IMR-90 (cell line): ENCODE measurements around the gene FANCG. TPM values are rescaled to one million over a fixed set of nuclear protein-coding genes. Genes with fewer than 3 reads are reported as not detected.

Experiments used
- ATAC-seq: fragments of 200-7000 bp; cut with Tn5 transposase; 2 replicates; pipeline ENCODE4 v1.9.1; 2020; ENCODE audit warnings: low read depth, mild to moderate bottlenecking, moderate library complexity
- BruUV-seq: library from RNA; stranded (reverse); fragments of 400-500 nt; replicated peaks from 2 replicates; lab custom pipeline; 2021; lab: Mats Ljungman, UMichigan
- CTCF ChIA-PET: fragments of 300-600 bp; formaldehyde crosslinking; extraction: SDS; loops from one replicate; lab custom pipeline; 2021; ENCODE audit warnings: antibody characterized with exemption; lab: Yijun Ruan, JAX
- POLR2A ChIA-PET: fragments of 300-600 bp; sonication (Branson Sonifier 250); formaldehyde crosslinking; loops from one replicate; lab custom pipeline; 2022; ENCODE audit warnings: antibody characterized with exemption; ENCODE audit not compliant: unreplicated experiment; lab: Charles Lee
- DNase-seq: peaks from one replicate; pipeline ENCODE4 v3.0.0; 2013
- H2AFZ ChIP-seq: replicated peaks from 2 replicates; pipeline ENCODE3; 2013; ENCODE audit warnings: low read length, mild to moderate bottlenecking; ENCODE audit not compliant: poor library complexity
- H2AK5ac ChIP-seq: 2 replicates; pipeline ENCODE4 v1.6.1; 2013; ENCODE audit warnings: low read depth, low read length, inconsistent platforms
- H2AK9ac ChIP-seq: replicated peaks from 2 replicates; pipeline ENCODE3; 2013; ENCODE audit warnings: mild to moderate bottlenecking, low read depth, low read length, moderate library complexity; ENCODE audit not compliant: poor library complexity
- H2BK120ac ChIP-seq: 2 replicates; pipeline ENCODE4 v1.6.1; 2013; ENCODE audit warnings: low read depth, low read length, inconsistent platforms
- H2BK15ac ChIP-seq: 3 replicates; pipeline ENCODE4 v1.6.1; 2013; ENCODE audit warnings: low read depth, low read length, inconsistent platforms
- H2BK20ac ChIP-seq: 2 replicates; pipeline ENCODE4 v1.6.1; 2013; ENCODE audit warnings: low read depth, mild to moderate bottlenecking, inconsistent platforms, low read length, moderate library complexity
- H2BK5ac ChIP-seq: 2 replicates; pipeline ENCODE4 v1.6.1; 2013; ENCODE audit warnings: mild to moderate bottlenecking, low read depth, low read length, inconsistent platforms; ENCODE audit not compliant: poor library complexity, severe bottlenecking
- H3K14ac ChIP-seq: replicated peaks from 2 replicates; pipeline ENCODE4 v1.6.1; 2013; ENCODE audit warnings: low read depth, low read length, inconsistent platforms
- H3K18ac ChIP-seq: 2 replicates; pipeline ENCODE4 v1.6.1; 2013; ENCODE audit warnings: low read depth, low read length, control low read depth
- H3K23ac ChIP-seq: 2 replicates; pipeline ENCODE4 v1.6.1; 2013; ENCODE audit warnings: low read depth, low read length, inconsistent platforms
- H3K27ac ChIP-seq: 2 replicates; pipeline ENCODE4 v1.5.1; 2013; ENCODE audit warnings: mild to moderate bottlenecking, control low read depth, low read length; ENCODE audit not compliant: insufficient read depth
- H3K27me3 ChIP-seq: 2 replicates; pipeline ENCODE4 v1.6.1; 2013; ENCODE audit warnings: low read length; ENCODE audit not compliant: control insufficient read depth, insufficient read depth
- H3K36me3 ChIP-seq: 2 replicates; pipeline ENCODE4 v1.6.1; 2013; ENCODE audit warnings: low read length, mixed read lengths; ENCODE audit not compliant: control insufficient read depth, insufficient read depth
- H3K4ac ChIP-seq: 2 replicates; pipeline ENCODE4 v1.6.1; 2013; ENCODE audit warnings: low read depth, low read length, inconsistent platforms
- H3K4me1 ChIP-seq: 2 replicates; pipeline ENCODE4 v1.6.1; 2013; ENCODE audit warnings: low read length, mixed read lengths; ENCODE audit not compliant: control insufficient read depth, insufficient read depth
- H3K4me2 ChIP-seq: 2 replicates; pipeline ENCODE4 v1.6.1; 2013; ENCODE audit warnings: low read depth, mild to moderate bottlenecking, control low read depth, low read length, moderate library complexity
- H3K4me3 ChIP-seq: 2 replicates; pipeline ENCODE4 v1.5.1; 2013; ENCODE audit warnings: low read depth, mild to moderate bottlenecking, control low read depth, low read length, moderate library complexity; ENCODE audit not compliant: insufficient read depth
- H3K56ac ChIP-seq: 2 replicates; pipeline ENCODE4 v1.6.1; 2013; ENCODE audit warnings: low read length, inconsistent platforms; ENCODE audit not compliant: insufficient read depth; ENCODE audit errors: extremely low read depth
- H3K79me1 ChIP-seq, 2 experiments: 2 replicates each; pipeline ENCODE4 v1.6.1; 2013; ENCODE audit warnings: low read length in 2 of 2, inconsistent platforms in 1 of 2, low read depth in 1 of 2
- H3K9ac ChIP-seq: 2 replicates; pipeline ENCODE4 v1.6.1; 2013; ENCODE audit warnings: low read depth, low read length, control low read depth
- H3K9me1 ChIP-seq: 2 replicates; pipeline ENCODE4 v1.6.1; 2013; ENCODE audit warnings: low read length, inconsistent platforms; ENCODE audit not compliant: insufficient read depth
- H3K9me3 ChIP-seq: 2 replicates; pipeline ENCODE4 v1.6.1; 2013; ENCODE audit warnings: low read length; ENCODE audit not compliant: control insufficient read depth, insufficient read depth
- H4K20me1 ChIP-seq: 2 replicates; pipeline ENCODE4 v1.6.1; 2013; ENCODE audit warnings: low read length, inconsistent platforms; ENCODE audit not compliant: insufficient read depth
- H4K5ac ChIP-seq: 2 replicates; pipeline ENCODE4 v1.6.1; 2013; ENCODE audit warnings: mild to moderate bottlenecking, low read depth, low read length, control low read depth
- H4K8ac ChIP-seq, 2 experiments: 2 replicates each; pipeline ENCODE4 v1.6.1; 2013; ENCODE audit warnings: low read depth in 2 of 2, low read length in 2 of 2, control low read depth in 1 of 2, inconsistent platforms in 1 of 2
- H4K91ac ChIP-seq: 2 replicates; pipeline ENCODE4 v1.6.1; 2013; ENCODE audit warnings: low read depth, low read length, inconsistent platforms; ENCODE audit not compliant: insufficient read depth
- CEBPB ChIP-seq: IDR thresholded peaks from 2 replicates; pipeline ENCODE4 v1.6.1; 2012; ENCODE audit warnings: low read depth, low read length, improper control_type of control experiment
- MAFK ChIP-seq: IDR thresholded peaks from 2 replicates; pipeline ENCODE4 v1.6.1; 2012; ENCODE audit warnings: low read depth, low read length, improper control_type of control experiment
- MAZ ChIP-seq: IDR thresholded peaks from 2 replicates; pipeline ENCODE4 v1.6.1; 2012; ENCODE audit warnings: low read depth, mild to moderate bottlenecking, low read length, improper control_type of control experiment, moderate library complexity, borderline replicate concordance
- SMC3 ChIP-seq: fragments of 150-350 bp; IDR thresholded peaks from 2 replicates; pipeline ENCODE4 v1.6.1; 2016; ENCODE audit warnings: low read depth, mild to moderate bottlenecking, antibody characterized with exemption, low read length, moderate library complexity
- WGBS, 2 experiments: methylation state at CpG; one replicate each; pipeline versions ENCODE4 v1.1.5 to v1.1.7; 2013; ENCODE audit warnings: missing lambda C conversion rate in 2 of 2; ENCODE audit not compliant: insufficient read length in 1 of 2; ENCODE audit errors: extremely low coverage in 2 of 2; 5-methylcytosine and 5-hydroxymethylcytosine counted together
- dilution Hi-C: fragments of 300-500 bp; cut with HindIII; formaldehyde crosslinking; loops from one replicate; pipeline ENCODE4 v1.14.3; 2018; ENCODE audit warnings: low sequenced_read_pairs; ENCODE audit not compliant: unreplicated experiment
- in situ Hi-C: fragments of 300-500 bp; cut with MboI; formaldehyde crosslinking; loops from 3 replicates; pipeline ENCODE4 v1.14.3; 2019; ENCODE audit warnings: low sequenced_read_pairs, inconsistent platforms, mixed read lengths
- intact Hi-C: fragments of 100-400 bp; cut with micrococcal nuclease; formaldehyde crosslinking; loops from 2 replicates; pipeline ENCODE4 v1.10.0; 2022
- polyA plus RNA-seq, 3 experiments: library from polyadenylated mRNA; depleted of rRNA; stranded (reverse); fragments of >200 nt; gene quantifications; 2 replicates each; pipeline ENCODE4 v1.2.3, GENCODE V29; 2012; ENCODE audit warnings: low replicate concordance in 1 of 3
- total RNA-seq: library from RNA; depleted of rRNA; stranded (reverse); fragments of >200 nt; gene quantifications from 2 replicates; pipeline ENCODE4 v1.2.3, GENCODE V29; 2012

FANCG gene
- total and polyA plus RNA-seq, 2 of the 4 experiments (the other 2 are of a cell fraction): 16.1 to 19.3 TPM

DNA sequence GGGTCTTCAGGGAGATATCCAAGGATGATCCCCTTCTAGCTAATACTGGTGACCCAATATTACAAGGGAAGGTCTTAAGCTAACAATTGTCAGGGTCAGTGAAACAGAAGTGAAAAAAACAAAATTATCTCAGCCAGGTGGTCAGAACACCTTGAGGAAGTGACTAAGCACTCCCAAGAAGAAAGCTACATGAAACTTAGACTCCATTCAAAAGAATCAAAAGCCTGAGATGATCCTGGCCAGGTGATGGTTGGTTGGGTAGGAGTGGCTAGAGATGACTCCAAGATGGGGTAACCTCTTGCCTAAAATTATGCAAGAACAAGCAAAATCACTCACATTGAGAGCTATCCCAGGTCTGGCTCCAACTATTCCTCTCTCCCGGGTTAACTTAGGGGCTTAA, 12.7 kb downstream of the FANCG start:
- Histone ChIP-seq H2BK20ac (no peak overlapping the region), H4K5ac (no peak overlapping the region), H3K79me1 (peaks cover 34 to 70% of the 10 kb centered on the region in 2 experiments), H3K4me1 (peaks cover 10% of the 10 kb centered on the region), H3K27ac (no peak overlapping the region), H3K36me3 (peaks cover 52% of the 10 kb centered on the region), H2BK5ac (no peak overlapping the region), H3K4ac (no peak overlapping the region), H3K14ac (no peak overlapping the region), H4K91ac (no peak overlapping the region), H3K56ac (no peak overlapping the region), H2AK5ac (no peak overlapping the region), H3K4me3 (no peak overlapping the region), H4K8ac (no peak overlapping the region), H2AK9ac (no peak overlapping the region), H2BK120ac (no peak overlapping the region), H2BK15ac (no peak overlapping the region), H3K23ac (no peak overlapping the region), H3K4me2 (no peak overlapping the region), H4K20me1 (peaks cover 70% of the 10 kb centered on the region), H3K27me3 (no peaks in the 10 kb centered on the region), H3K9me3 (no peaks in the 10 kb centered on the region), H3K9me1 (peaks cover 25% of the 10 kb centered on the region), H2AFZ (no peak overlapping the region), H3K18ac (no peak overlapping the region), H3K9ac (no peak overlapping the region)
- BruUV-seq: no TSS peak
- ATAC-seq (no peak), DNase-seq (no peak)
- in situ Hi-C loops (no loop called here), intact Hi-C loops (no loop called here), dilution Hi-C loops (no loop called here)
- WGBS, 2 experiments: no CpG with 5 or more reads among the region's 1 CpG
- TF ChIP-seq SMC3 (no peak), MAZ (no peak), MAFK (no peak), CEBPB (no peak)
- POLR2A ChIA-PET: no interaction called here
- CTCF ChIA-PET: interaction anchor here (0.6 to 1.3 kb wide), 2 partner anchors 167 to 330 kb away, joined by 3 read pairs; no protein-coding TSS in a partner anchor
